NCI-H128 (cell line): ENCODE results near the gene LRRC3C.
A peak's percentile ranks its signal among the peaks of the same experiment; 100 is the strongest.

Experiments used
- DNase-seq: peaks from one replicate; lab custom pipeline; 2025; ENCODE audit not compliant: unreplicated experiment; lab: John Stamatoyannopoulos, UW

The LRRC3C gene

DNA sequence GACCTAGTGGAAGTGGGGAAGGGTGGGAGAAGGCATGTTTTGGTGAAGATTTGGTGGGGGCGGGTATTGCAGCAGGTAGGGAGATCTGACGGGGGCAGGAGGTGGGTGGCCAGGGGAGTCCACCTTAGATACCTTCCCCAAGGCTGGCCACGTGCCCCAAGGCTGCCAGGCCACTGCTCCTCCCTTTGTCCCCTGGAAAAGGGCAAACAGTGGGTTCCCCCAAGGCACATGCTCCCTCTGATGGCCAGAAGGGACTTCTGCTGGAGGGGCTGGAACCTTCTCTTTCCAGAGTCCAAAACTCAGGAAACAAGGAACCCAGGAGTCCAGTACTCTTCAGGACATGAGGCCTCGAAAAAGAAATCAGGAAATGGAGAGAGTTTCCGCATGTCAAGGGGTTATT lies 46.9 kb downstream of the LRRC3C start:
- no peak for DNase-seq

DNA sequence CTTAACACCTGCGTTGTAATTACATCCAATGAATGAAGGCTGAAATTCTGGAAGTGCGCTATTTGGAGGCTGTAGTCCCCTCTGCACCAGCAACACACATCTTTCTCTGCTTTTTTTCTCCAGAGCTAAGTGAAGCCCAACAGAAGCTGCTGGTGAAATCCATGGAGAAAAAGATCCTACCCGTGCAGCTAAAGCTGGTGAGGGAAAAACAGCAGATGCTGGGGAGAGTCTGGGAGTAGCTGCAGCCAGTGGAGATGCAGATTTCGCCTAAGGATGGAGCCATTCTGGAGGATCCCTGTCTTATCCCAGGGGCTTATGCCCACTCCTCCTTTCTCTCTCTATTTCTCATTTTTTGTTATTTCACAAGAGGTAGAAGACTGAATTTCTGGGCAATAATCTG lies 48.3 kb downstream of the LRRC3C start:
- no peak for DNase-seq

DNA sequence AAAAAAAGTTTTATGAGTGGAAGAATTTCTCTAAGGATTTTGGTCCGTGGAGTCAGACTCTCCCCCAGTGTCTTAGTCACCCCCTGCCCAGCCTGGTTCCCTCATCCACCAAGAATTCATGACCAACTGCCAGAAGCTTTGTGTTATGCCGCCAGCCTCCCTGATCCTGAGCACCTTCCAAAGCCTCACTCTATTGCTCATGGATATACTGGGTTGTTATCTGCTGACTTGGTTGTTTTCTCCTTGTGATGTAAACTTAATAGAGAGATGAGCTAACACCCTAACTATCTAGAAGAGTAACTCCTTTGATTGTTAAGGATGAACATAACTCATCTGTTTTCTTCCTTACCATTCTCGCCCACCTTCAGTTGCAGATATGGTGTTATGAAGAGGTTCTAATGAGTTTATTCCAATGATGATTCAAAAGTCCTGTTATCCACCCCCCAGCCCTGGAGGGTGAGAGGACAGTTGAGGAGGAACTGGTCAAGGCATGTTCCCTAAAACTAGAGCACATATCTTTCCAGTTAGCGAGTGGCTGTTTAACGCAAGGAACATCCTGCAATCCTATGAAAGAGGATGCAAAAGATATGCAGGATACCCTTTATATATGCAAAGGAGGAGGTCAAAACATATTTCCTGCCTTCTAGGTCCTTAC lies 51.6 kb downstream of the LRRC3C start:
- DNase-seq = no peak

DNA sequence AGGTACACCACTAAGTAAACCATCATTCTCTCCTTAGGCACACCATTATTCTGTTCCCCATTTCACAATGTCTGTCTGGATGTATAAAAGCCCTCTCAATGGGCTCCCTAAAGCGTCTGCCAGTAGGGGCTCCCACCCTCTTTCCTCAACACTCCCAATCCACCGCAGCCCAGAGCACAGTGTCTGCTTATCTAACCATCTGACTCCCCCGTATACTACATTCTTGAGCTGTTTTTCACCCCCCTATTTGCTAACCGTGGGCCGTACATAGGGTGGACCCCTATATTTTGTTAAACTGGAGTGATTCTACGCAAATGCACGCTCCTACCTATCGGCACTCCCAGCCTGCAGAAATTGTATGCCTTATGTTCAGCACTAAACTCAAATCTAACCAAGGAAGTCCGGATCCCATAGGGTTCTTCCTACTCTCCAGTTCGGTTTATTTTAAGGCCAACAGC lies 52.4 kb downstream of the LRRC3C start:
- DNase-seq = no peak

DNA sequence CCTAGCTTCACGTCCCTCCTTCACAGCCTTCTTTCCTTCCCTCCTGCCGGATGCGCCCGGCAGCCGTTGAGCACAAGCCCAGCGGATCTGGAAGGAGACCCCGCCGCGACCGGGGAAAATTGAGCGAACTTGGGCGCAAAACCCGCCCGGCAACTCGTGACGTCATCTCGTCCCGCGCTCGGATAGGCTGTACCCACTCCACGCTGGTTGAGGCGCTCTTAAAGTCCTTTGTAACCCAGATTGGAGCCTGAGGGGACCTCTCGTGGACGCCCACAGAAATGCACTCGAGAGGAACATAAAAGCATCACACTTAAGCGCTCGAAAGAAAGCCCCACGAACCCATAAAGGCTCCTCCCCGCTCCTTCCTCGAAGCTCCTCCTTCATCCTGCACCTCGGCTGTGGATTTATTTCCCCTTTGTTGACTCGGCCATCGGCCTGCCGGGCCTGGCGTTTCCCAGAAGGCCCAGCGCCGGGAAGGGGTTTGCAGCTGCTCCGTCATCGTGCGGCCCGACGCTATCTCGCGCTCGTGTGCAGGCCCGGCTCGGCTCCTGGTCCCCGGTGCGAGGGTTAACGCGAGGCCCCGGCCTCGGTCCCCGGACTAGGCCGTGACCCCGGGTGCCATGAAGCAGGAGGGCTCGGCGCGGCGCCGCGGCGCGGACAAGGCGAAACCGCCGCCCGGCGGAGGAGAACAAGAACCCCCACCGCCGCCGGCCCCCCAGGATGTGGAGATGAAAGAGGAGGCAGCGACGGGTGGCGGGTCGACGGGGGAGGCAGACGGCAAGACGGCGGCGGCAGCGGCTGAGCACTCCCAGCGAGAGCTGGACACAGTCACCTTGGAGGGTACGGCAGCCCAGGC lies 53.0 kb downstream of the LRRC3C start, which contains the start of gene PSMD3:
Gene PSMD3, plus strand, starts transcription at position 457 of the 856 bp plus-strand sequence. Its CDS starts 164 bp downstream, at position 621.
- peak; percentile 93 for DNase-seq

DNA sequence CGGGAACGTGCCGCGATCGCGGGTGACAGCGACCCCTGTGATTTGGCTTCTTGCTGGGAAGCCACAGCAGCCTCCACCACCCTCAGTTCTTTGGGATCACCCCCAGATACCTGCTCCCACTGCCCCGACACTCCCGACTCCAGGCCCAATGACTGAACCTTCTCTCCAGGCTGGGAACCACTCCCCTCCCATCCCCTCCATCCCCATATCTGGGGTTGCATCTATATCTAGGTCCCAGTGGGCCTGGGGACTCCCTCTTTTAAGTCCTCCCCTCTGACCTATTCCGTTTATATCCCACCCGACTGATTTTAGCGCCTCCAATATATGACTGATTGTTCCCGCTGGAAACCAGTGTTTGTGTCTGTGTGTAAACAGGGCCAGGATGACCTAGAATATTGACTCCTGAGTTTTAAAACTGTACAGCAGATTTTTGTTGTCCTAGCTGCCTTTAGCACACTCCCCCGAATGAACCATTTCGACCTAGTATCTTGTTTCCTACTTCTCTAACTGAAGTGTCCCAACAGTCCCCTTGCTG lies 53.7 kb downstream of the LRRC3C start:
- DNase-seq = no peak

DNA sequence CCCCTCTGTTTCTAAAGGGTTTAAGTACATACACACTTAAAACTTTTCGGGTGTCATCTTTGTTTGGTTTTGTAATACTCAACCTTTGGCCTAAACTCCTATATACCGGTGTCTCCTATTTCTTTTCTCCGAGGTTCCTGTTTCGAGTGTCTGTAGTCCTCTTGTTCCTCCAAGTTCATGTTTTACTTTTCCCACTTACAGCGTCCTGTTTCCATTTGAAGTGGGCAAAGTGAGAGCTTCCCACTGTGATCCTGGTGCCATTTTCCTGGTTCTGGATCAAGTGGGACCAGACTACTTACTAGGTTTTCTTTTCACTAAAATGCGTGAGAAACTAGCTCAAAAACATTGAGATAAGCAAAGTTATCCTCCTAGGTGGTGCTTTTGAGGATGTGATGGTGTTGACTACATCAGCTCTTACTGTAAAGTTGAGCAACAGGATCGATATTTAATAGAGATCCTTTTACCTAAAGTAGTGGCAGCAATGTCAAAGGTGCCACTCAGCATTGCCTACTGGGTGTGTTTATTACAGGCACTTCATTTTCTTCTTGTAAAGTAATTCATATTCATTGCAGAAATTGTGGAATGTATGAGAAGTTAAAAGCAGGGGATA lies 54.3 kb downstream of the LRRC3C start:
- no peak for DNase-seq

DNA sequence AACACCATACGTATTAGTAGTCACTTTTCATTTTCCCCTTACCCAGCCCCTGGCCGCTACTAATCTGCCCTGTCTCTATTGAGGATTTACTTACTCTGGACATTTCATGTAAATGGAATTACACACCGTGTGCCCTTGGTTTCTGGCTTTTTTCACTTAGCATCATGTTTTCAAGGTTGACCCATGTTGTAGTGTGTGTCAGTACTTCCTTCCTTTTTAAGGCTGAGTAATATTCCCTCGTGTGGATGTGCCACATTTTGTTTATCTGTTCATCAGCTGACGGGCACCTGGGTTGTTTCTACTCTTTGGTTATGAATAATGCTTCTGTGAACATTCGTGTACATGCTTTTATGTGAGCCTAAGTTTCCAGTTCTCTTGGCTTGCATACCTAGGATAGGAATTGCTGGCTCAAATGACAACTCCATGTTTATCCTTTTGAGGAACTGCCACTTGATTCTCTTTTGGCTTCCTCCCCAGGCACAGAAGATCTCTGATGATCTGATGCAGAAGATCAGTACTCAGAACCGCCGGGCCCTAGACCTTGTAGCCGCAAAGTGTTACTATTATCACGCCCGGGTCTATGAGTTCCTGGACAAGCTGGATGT lies 60.8 kb downstream of the LRRC3C start:
- DNase-seq = no peak

DNA sequence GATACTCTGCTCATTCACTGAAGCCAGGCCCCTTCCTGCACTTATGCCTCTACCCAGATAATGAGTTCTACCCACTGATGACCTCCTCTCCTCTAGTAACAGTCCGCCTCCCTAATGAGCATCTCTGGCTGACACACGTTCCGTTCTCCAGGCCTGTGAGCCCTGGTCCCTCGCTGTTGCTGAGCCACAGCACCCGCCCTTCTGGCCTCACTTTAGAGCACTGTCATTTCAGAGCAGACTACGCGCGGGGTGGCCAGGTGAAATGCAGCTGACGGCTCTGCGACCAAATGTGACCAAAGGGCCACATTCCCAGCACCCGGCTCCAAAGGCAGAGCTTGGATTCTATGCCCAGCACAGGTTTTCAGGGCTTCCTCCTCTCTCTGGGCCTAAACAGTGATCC lies 66.9 kb downstream of the LRRC3C start:
- no peak for DNase-seq
